ENCODE results near the gene PSD2. TPM values are rescaled to one million over a fixed set of nuclear protein-coding genes. Genes with fewer than 3 reads are reported as not detected.

Gene PSD2
- total RNA-seq, 1 donor from 2014 or later, result not detected

DNA sequence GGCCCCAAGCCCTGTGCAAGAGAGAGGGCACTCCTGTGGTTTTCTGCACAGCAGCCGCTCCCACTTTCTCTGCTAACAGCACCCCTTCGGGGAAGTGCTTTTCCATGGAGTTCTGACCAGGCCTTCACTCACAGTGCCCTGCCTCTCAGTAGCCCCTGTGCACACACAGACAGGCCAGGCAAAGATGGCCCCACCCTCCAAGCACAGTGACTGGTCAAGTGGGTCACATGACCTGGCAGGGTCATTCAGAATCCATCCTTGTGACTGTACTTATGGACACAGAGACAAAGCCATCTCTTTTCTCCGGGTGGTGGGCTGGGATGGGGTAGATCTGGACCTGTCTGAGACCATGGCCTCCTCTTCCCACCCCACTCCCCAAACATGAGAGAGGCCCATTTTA lies 82.5 kb downstream of the PSD2 start:
- peak; percentile 9 for ATAC-seq
- Histone ChIP-seq H3K9me3 (no peaks in the 10 kb centered on the region), H3K4me3 (no peak overlapping the region), H3K27me3 (no peaks in the 10 kb centered on the region), H3K4me1 (no peaks in the 10 kb centered on the region), H3K27ac (no peak overlapping the region), H3K36me3 (no peaks in the 10 kb centered on the region)
- TF ChIP-seq CTCF (IDR thresholded peaks at IDR 0.05), result no peak
- no peak for DNase-seq
- intact Hi-C loops (cut with DNase I), result no loop called here

DNA sequence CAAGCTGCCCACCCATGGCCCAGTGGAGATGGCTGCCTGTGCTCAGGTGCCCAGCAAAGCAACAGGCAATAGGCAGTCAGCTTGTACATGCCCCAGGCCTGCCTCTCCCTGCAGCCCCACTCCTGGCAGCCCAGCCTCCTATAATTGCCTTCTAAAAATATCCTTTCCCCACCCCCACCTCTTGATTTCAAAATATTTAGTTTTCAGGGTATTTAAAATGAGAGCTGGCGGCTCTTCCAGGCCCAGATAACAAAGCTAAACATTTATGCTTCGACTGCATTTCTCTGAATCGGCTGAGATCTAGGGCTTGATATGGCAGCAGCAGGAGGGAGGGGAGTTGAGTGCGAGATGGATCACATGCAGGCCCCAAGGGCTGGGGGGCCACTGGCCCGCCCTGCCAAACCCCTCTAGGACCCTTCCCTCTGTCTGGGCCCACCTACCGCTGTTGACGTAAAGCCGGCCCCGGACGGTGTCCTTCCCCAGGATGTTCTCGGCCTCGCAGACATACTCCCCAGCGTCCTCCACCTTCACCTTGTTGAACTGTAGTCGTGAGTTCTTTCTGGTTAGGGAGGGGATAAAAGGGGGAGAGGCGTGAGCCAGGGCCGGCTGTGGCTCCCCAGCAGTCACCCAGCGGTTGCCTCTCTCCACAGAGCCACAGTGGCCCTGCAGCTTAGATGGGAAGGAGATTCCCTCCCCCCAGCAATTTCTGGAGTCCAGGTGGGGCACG lies 85.0 kb downstream of the PSD2 start:
- Histone ChIP-seq H3K36me3 (no peaks in the 10 kb centered on the region), H3K27ac (no peak overlapping the region), H3K9me3 (no peaks in the 10 kb centered on the region), H3K4me3 (no peak overlapping the region), H3K27me3 (no peaks in the 10 kb centered on the region), H3K4me1 (no peaks in the 10 kb centered on the region)
- ATAC-seq (peak; percentile 8), DNase-seq (no peak)
- TF ChIP-seq CTCF (IDR thresholded peaks at IDR 0.05), result no peak
- intact Hi-C loops (cut with DNase I), result no loop called here

GRCh38 chr5:139881143-139881733 lies 85.6 kb downstream of the PSD2 start:
- Histone ChIP-seq H3K4me1 (no peaks in the 10 kb centered on the region), H3K27me3 (no peaks in the 10 kb centered on the region), H3K4me3 (no peak overlapping the region), H3K27ac (no peak overlapping the region), H3K9me3 (no peaks in the 10 kb centered on the region), H3K36me3 (no peaks in the 10 kb centered on the region)
- TF ChIP-seq CTCF (IDR thresholded peaks at IDR 0.05), result no peak
- ATAC-seq (no peak), DNase-seq (no peak)
- intact Hi-C loops (cut with DNase I), result no loop called here

DNA sequence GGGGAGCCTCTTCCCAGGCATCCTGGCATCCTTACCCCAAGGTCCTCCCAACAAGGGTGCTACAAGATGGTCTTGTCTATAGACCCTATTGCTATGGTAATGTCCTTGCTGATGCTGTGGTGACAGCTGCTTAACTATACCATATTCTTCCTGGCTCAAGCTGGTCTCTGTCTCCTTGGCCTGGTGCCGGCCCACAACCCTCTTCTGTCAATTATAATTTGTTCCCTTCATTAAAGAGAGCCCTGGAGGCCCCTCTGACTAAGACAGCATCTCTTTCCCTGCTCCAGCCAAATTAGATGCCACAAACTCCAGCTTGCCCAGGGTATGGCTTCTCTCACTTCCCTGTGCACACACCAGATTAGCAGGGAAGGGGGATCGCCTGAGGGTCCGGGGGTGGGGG lies 86.7 kb downstream of the PSD2 start:
- DNase-seq (no peak), ATAC-seq (no peak)
- H3K27ac ChIP-seq, result no peak overlapping the region

GRCh38 chr5:139882961-139883539 lies 87.4 kb downstream of the PSD2 start:
- Histone ChIP-seq H3K36me3 (no peaks in the 10 kb centered on the region), H3K4me1 (no peaks in the 10 kb centered on the region), H3K4me3 (no peak overlapping the region), H3K27ac (no peak overlapping the region), H3K27me3 (no peaks in the 10 kb centered on the region), H3K9me3 (no peaks in the 10 kb centered on the region)
- intact Hi-C loops (cut with DNase I), result no loop called here
- no peak for DNase-seq
- ATAC-seq, result no peak
- TF ChIP-seq CTCF (IDR thresholded peaks at IDR 0.05), result no peak

More for the DNA sequence above, 86.7 kb downstream of the PSD2 start:
- TF ChIP-seq CTCF (IDR thresholded peaks at IDR 0.05), result no peak
- no peak overlapping the region for H3K4me3 ChIP-seq
- no peaks in the 10 kb centered on the region for H3K36me3 ChIP-seq
- intact Hi-C loops (cut with DNase I), result no loop called here
- no peaks in the 10 kb centered on the region for H3K27me3 ChIP-seq
- H3K4me1 ChIP-seq, result no peaks in the 10 kb centered on the region
- H3K9me3 ChIP-seq, result no peaks in the 10 kb centered on the region
